ENCODE results near the gene CT83. TPM values are rescaled to one million over a fixed set of nuclear protein-coding genes. Genes with fewer than 3 reads are reported as not detected.

The CT83 gene, protein sequence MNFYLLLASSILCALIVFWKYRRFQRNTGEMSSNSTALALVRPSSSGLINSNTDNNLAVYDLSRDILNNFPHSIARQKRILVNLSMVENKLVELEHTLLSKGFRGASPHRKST
- total RNA-seq, result not detected in 2 replicates

DNA sequence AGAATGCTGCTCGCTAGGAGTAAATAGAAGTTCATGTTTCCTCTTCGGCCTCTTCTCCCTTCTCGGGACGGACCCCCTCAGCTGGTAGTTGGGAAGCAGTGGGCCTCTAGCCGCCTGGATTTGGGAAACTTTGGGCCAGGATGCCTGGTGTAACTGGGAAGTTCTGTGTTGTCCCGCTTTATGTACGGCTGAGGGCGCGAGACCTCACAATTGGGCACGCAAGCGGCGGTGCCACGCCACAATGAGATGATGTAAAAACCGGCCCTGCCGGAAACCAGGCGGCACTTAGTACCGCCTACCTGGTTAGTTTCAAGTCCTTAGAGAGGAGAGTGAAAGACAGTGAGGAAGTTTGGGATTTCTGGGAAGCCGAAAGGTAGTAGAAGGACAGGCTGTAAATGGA is at the start of gene CT83:
Gene CT83, minus strand, starts transcription at position 155 of the 400 bp plus-strand sequence. Its CDS starts 120 bp downstream, at position 35.

DNA sequence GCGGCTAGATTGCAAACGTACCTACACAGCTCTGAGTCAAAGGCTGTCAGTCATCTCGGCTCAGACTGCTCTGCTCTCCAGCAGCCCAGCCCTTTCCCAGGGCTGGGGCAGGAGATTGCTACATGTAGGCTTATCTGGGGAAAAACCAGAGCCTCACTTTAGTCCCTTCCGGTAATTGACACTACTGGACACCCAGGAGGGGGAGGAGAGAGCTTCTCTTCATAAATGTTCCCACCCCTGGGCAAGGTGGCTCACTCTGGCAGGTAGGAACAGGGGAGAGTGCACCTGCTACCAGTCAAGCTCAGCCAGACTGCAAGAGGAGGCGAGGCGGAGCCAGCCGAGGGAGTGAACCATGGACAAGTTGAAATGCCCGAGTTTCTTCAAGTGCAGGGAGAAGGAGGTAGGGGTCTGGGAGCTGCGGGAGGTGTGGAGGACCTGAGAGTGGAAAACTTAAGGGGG is 26.4 kb downstream of the CT83 start, which contains the start of gene SLC6A14:
Gene SLC6A14, plus strand, starts transcription at position 249 of the 459 bp plus-strand sequence. Its CDS starts 104 bp downstream, at position 353.

Other genes starting within 250 kb of the CT83 start
- gene SLC6A14, start 26.4 kb downstream of the CT83 start, total RNA-seq, result not detected in 2 replicates

All from mesangial cell (primary cell).